Gastroesophageal sphincter (tissue), 3 donors: ENCODE measurements around the gene SNX24.

ENCODE experiments used
- CTCF ChIP-seq, 4 experiments: fragments of 200-600 bp in 2 of 4; fragments of 450-650 bp in 2 of 4; sonication (generic) in 1 of 4; IDR thresholded peaks; one replicate each; pipeline ENCODE4 v1.5.1; 2017 to 2019; ENCODE audit warnings: antibody characterized with exemption in 4 of 4, mild to moderate bottlenecking in 2 of 4, moderate library complexity in 2 of 4
- EP300 ChIP-seq: sonication (generic); formaldehyde crosslinking; IDR thresholded peaks from one replicate; pipeline ENCODE4 v1.6.1; 2017; ENCODE audit warnings: antibody characterized with exemption, mild to moderate bottlenecking

- TF ChIP-seq CTCF (IDR thresholded peaks at IDR 0.05) (no peak), EP300 (no peak)
These were observed 133.4 kb downstream of the SNX24 start for GRCh38 chr5:122978644-122979297.
